Muscle layer of duodenum (tissue), 2 donors: ENCODE measurements around the gene CACNA2D3.

ENCODE experiments used
- H3K27ac ChIP-seq: one replicate; pipeline ENCODE4 v1.7.0; 2013; ENCODE audit warnings: mild to moderate bottlenecking, low read length
- H3K27me3 ChIP-seq: one replicate; pipeline ENCODE4 v1.7.0; 2013; ENCODE audit warnings: low read depth, mild to moderate bottlenecking, control low read depth, low read length
- H3K36me3 ChIP-seq, 2 donors: one replicate each; pipeline ENCODE4 v1.7.0; 2013; ENCODE audit warnings: low read length in 2 of 2, control low read depth in 1 of 2, mild to moderate bottlenecking in 1 of 2; ENCODE audit not compliant: insufficient read depth in 2 of 2, control insufficient read depth in 1 of 2
- H3K4me1 ChIP-seq, 2 donors: one replicate each; pipeline ENCODE4 v1.7.0; 2013; ENCODE audit warnings: low read length in 2 of 2, mild to moderate bottlenecking in 2 of 2, control low read depth in 1 of 2, moderate library complexity in 1 of 2; ENCODE audit not compliant: insufficient read depth in 2 of 2, control insufficient read depth in 1 of 2
- H3K4me3 ChIP-seq, 2 donors: one replicate each; pipeline ENCODE4 v1.7.0; 2013; ENCODE audit warnings: low read length in 2 of 2, low read depth in 1 of 2, mild to moderate bottlenecking in 1 of 2
- H3K9me3 ChIP-seq, 2 donors: one replicate each; pipeline ENCODE4 v1.7.0; 2013; ENCODE audit warnings: low read length in 2 of 2, control low read depth in 1 of 2, mild to moderate bottlenecking in 1 of 2; ENCODE audit not compliant: control insufficient read depth in 1 of 2
- donor health status: healthy.

Gene CACNA2D3

DNA sequence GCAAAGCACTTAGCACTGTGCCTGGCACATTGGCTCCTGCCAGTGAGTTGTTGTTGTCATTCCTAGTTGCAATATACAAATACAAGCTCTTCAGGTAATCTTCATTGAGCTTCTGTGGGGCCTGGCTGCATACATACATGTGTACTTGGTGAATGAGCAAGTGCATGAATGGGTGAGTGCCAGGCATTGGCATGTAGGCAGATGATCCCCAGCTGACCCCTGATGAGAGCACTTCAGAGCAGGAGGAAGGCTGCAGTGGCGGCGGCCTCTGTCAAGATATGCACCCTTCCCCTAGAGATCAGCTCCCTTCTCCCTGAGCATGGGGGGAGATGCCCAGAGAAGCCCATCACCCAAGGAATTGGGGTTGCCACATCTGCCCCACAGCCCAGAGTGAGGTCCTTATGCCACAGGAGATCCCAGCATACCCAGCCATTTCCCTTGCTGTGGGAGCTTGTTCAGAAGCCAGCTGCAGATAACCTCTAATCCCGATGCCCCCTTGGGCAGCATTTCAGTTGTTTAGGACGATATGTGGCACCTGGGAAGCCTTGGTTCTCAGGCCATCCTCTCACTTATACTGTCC, 8.8 kb downstream of the CACNA2D3 start:
- no peaks in the 10 kb centered on the region for H3K9me3 ChIP-seq
- no peak overlapping the region for H3K27ac ChIP-seq
- no peaks in the 10 kb centered on the region for H3K27me3 ChIP-seq

DNA sequence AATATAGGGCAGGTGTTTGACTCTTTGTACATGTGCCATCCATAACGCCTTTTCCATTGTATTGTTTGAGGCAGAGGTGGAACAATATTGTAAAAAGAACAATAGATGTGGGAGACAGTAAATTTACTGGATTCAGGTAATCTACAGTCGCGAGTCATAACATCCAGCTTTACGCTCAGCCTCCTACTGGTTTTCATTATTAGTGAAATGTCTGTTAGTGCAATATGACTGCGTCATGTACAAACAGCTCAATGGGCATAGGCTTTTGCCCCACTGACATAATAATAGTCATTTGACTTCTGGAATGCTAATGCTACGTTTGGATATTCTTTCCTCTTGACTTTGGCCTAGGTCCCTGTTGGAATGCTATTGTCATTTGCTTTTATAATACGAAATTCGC, 9.5 kb downstream of the CACNA2D3 start:
- H3K27me3 ChIP-seq: no peaks in the 10 kb centered on the region
- no peak overlapping the region for H3K27ac ChIP-seq
- H3K36me3 ChIP-seq: no peaks in the 10 kb centered on the region
- H3K4me3 ChIP-seq: no peak overlapping the region
- peaks cover 0 to 5% of the 10 kb centered on the region in 2 donors for H3K4me1 ChIP-seq
- H3K9me3 ChIP-seq: no peaks in the 10 kb centered on the region

More for the DNA sequence above, 8.8 kb downstream of the CACNA2D3 start:
- Histone ChIP-seq H3K36me3 (no peaks in the 10 kb centered on the region), H3K4me3 (no peak overlapping the region), H3K4me1 (peaks cover 0 to 5% of the 10 kb centered on the region in 2 donors)

DNA sequence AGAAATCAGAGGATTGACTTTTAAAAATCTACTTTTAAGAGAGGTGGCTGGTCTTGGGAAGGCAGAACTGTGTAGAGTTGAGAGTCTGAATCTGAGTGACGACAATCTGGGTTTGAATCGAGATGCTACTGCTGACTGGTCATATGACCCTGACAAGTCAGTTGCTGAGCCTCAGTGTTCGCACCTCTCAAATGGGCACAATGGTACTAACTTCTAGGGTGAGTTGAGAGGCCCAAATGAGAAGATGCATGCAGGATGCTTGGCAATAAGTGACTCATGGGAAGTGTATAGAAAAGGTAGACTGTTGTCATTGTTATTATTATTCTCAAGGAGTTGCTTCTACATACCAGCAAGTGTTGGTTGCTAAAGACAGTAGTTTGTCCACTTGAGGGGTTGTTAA, 10.3 kb downstream of the CACNA2D3 start:
- no peaks in the 10 kb centered on the region for H3K36me3 ChIP-seq
- H3K9me3 ChIP-seq: no peaks in the 10 kb centered on the region

DNA sequence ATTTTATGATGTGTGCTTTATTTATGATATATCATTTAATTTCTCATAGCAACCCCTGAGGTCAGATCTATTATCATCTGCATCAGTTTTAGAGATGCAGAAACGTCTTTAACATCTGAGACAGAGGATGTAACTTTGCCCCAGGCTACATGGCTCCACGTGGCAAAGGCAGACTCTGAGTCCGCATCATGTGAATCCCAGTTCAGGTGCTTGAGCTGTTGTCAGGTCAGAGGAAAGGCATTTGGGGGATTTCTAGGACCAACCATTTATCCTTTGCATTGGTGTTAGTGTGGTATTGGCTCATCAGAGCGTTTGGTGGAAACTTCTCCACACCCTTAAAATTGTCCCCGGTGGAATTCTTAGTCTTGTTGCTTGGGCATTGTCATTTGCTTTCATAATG, 10.8 kb downstream of the CACNA2D3 start:
- Histone ChIP-seq H3K27ac (no peak overlapping the region), H3K9me3 (no peaks in the 10 kb centered on the region), H3K36me3 (no peaks in the 10 kb centered on the region), H3K4me1 (peaks cover 0 to 5% of the 10 kb centered on the region in 2 donors), H3K27me3 (no peaks in the 10 kb centered on the region), H3K4me3 (no peak overlapping the region)

More for the DNA sequence above, 10.3 kb downstream of the CACNA2D3 start:
- Histone ChIP-seq H3K4me1 (peaks cover 0 to 5% of the 10 kb centered on the region in 2 donors), H3K4me3 (no peak overlapping the region), H3K27me3 (no peaks in the 10 kb centered on the region), H3K27ac (no peak overlapping the region)

DNA sequence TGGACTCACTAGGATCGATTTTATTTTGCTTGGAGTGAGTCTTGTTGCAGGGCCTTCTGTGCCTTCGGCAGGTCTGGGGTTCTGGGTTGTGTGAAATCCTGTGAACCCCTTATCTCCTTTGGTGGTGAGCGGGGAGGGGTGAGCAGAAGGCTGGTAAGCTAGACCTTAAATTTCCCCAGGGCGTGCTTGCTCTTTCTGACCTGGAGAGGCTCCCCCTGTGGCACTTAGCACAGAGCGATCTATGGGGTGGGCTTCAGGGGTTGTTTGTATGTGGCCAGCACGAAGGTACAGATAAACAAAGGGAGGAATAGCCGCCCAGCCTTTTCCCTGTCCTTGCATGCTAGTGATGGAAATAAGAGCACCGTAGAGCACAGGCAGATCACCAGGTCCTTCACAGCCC, 11.8 kb downstream of the CACNA2D3 start:
- Histone ChIP-seq H3K27ac (no peak overlapping the region), H3K27me3 (no peaks in the 10 kb centered on the region)

DNA sequence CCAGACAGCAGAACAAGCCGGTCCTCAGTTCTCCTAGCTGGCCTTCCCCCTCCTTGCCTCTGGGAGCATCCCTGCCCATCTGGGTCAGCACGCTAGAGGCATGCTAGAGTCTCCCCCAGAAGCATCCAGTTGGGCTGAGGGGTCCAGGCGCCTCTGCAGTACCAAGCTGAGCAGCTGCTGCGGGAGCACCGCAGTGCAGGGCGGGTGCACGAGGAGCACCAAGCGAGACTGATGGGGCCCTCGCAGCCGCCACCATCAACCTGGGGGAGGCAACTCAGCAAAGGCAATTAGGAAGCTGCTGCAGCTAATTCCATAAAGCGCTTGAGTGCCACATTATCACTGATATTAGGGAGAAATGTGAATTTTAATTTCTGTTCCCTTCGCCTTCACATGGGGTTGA, 12.4 kb downstream of the CACNA2D3 start:
- no peaks in the 10 kb centered on the region for H3K4me1 ChIP-seq
- no peaks in the 10 kb centered on the region for H3K36me3 ChIP-seq
- no peak overlapping the region for H3K4me3 ChIP-seq
- no peaks in the 10 kb centered on the region for H3K27me3 ChIP-seq
- no peak overlapping the region for H3K27ac ChIP-seq
- H3K9me3 ChIP-seq: no peaks in the 10 kb centered on the region

More for the DNA sequence above, 11.8 kb downstream of the CACNA2D3 start:
- H3K9me3 ChIP-seq: no peaks in the 10 kb centered on the region
- H3K4me1 ChIP-seq: peaks cover 0 to 4% of the 10 kb centered on the region in 2 donors
- H3K36me3 ChIP-seq: no peaks in the 10 kb centered on the region
- H3K4me3 ChIP-seq: no peak overlapping the region

DNA sequence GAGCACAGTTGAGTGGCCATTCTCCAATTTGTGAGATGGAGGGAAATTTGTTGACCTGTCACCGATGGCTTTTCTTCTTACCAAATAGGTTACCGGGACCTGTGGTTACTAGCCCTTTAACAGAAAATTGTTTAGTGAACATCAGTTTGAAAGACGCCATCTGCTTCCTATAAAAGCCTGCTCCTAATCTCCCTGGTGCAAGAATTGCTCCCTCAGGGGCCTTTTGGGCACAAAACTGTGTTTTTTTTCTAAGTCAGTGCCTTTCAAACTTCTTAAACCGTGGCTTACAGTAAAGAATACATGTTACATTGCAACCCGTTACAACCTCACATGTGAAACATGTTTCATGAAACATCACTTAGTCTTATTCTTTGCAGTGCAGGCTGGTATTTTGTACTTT, 15.0 kb downstream of the CACNA2D3 start:
- Histone ChIP-seq H3K4me1 (no peaks in the 10 kb centered on the region), H3K4me3 (no peak overlapping the region), H3K27ac (no peak overlapping the region), H3K27me3 (no peaks in the 10 kb centered on the region), H3K9me3 (no peaks in the 10 kb centered on the region), H3K36me3 (no peaks in the 10 kb centered on the region)

DNA sequence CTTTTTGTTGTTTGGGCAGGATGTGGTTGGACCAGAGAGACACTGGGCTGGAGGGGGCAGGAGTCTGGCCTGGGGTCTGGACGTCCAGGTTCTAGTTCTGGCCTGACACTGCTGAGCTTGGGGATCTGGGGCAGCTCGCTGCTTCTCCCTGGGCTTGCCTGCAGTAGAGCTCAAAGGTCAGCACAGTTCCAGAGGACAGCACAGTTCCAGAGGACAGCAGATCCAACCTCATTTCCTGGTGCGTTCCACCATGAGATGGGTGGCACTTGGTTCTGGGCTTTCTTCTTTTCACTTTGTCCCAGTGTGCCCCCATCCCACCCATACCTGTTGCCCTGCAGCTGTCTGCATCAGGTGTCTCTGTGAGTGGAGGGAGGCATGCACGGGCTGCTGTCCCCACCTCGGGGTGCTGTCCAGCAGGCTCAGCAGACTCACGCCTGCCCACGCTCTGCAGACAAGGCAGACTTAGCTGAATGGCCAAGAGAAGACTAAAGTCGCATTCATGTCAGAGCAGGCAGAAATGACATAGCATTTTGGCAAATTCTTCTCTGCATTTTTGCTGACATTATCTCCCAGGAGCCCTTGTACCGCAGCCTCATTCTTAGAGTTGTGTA, 16.7 kb downstream of the CACNA2D3 start:
- Histone ChIP-seq H3K27me3 (no peaks in the 10 kb centered on the region), H3K4me1 (no peaks in the 10 kb centered on the region), H3K4me3 (no peak overlapping the region), H3K27ac (no peak overlapping the region), H3K9me3 (no peaks in the 10 kb centered on the region), H3K36me3 (no peaks in the 10 kb centered on the region)

DNA sequence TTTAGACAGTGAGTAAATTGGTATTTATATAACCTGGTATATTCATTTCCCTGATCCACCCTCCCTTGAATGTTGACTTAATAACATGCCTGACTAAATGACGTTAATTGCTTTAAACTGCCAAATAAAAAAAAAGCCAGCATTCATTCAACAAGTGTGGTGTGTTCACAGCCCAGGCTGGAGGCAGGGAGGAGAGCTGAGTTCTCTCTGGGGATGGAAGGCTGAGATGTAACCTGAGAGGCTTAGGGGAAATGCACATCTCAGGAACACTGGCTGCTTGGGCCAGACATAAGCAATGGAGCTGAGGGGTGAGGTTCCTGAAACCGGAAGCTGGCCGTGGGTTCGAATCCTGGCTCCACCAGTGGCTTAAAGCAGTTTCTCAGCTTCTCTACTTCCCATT, 17.3 kb downstream of the CACNA2D3 start:
- H3K36me3 ChIP-seq: no peaks in the 10 kb centered on the region
- no peaks in the 10 kb centered on the region for H3K4me1 ChIP-seq
- H3K27ac ChIP-seq: no peak overlapping the region
- H3K4me3 ChIP-seq: no peak overlapping the region
- no peaks in the 10 kb centered on the region for H3K27me3 ChIP-seq
- no peaks in the 10 kb centered on the region for H3K9me3 ChIP-seq

DNA sequence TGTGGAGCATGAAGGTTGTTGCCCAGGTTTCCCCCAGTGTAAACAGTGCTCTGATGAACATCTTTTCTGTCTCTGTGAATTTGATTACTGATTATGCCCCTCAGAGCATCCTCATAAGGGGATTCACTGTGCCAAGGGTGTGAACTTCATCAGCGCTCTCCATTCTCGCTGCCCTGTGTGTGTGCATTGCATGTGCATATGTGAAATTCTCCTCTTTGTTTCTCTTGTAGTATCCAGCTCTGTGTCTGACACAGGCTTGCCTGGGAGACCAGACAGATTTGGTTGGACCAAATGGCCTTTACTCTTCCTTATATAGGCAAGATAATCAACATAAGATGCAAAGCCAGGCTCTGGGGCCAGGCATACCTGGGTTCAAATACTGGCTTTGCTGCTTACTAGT, 21.9 kb downstream of the CACNA2D3 start:
- Histone ChIP-seq H3K9me3 (no peaks in the 10 kb centered on the region), H3K36me3 (no peaks in the 10 kb centered on the region), H3K4me1 (peaks cover 0 to 11% of the 10 kb centered on the region in 2 donors), H3K27ac (no peak overlapping the region), H3K27me3 (no peaks in the 10 kb centered on the region), H3K4me3 (no peak overlapping the region)

DNA sequence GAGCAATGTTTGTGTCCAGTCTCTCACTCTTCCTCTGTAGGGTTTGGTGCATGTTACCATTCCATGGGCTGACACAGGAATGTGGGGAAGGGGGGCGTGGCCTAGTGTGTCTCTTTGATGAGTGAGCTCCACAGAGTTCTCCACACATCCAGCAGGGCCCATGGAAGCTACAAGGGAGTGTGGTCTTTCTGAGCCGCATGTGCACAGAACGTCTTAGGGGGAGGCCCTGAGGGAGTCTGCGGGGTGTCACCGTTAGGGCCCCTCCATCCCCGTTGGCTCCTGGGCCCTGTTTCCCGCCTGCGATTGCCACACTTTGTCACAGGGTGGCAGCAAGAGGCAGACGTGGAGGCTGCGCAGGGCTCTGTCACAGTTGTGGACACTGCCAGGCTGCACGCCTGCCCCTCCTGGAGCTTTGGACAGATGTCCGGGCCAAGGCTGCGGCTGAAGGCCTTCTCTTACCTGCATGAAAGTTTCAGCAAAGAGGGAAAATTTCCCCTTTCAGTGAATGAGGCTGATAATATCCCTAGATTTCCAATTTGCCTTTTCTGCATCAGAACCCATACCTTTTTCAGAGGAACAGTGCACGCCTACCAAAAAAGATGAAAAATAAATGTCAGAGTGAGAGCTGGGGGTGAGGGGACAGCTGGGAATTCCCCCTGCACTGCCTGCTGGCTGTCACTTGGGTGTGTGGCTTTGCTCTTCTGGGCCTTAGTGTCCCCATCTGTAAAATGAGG, 24.3 kb downstream of the CACNA2D3 start:
- no peaks in the 10 kb centered on the region for H3K9me3 ChIP-seq
- no peaks in the 10 kb centered on the region for H3K36me3 ChIP-seq
- no peak overlapping the region for H3K27ac ChIP-seq
- no peak overlapping the region for H3K4me3 ChIP-seq
- H3K27me3 ChIP-seq: no peaks in the 10 kb centered on the region
- peaks cover 0 to 11% of the 10 kb centered on the region in 2 donors for H3K4me1 ChIP-seq
